ENCODE measurements around the gene LYRM4.
"Not testable (repeated sequence)": the region's sequence is repeated elsewhere in the genome, so short reads cannot be mapped to it uniquely, and the experiment has no call there.

Gene LYRM4

DNA sequence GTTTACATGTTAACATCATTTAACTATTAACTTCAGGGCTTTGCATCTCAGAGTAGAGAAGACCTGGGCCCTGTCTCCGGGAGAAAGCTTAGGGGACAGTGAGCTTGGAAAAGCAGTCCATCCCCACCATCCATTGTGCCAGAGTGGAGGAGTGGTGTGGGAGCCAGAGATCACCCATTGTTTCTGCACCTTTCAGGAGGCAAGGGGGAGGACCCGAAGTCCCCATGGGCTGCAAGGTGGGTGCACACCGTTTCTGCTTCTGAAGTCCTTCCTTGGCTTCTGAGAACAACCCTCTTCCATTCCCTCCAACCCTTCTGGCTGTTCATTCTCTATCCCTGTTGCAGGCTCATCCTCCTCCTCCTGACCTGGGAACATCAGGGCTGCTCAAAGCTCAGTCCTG is 179.6 kb downstream of the LYRM4 start:
- DNase-seq (ENCODE audit: low spot score): no peak

DNA sequence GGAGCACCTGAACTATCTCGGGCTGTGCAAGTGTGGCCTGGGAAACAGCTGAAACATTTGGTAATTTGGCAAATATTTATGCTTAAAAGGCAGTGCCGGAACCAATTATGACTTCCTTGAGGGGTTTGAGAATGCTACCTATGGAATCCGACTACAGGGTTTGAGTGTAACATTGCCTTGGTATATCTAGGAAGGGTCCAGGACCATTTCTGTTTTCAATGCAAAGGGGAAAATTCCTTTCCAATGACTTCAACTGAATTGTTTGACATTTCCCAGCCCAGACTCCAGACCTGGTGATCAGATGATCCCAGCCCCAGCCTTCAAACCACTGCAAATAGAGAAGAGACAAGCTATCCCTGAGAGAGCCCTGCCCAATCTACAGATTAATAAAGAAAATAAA is 180.2 kb downstream of the LYRM4 start:
- no peak for DNase-seq (ENCODE audit: low spot score)

DNA sequence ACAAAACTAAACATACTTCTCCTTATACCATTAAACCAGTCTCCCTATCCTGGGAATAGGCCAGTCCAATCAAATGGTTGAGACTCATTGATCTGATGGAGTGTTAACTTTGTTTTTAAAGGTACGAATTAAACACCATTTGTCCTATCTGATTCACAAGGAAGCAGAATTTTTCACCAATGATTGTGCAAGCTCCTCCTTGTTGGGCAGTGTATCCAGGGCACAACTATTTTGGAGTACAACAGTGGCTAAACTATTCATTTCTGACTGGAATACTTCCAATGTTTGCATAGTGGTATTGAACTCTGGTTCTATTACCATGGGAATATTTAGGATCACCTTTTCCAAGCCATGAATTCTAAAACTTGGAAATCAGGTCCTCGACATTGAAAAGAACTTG is 181.1 kb downstream of the LYRM4 start:
- no peak for DNase-seq (ENCODE audit: low spot score)

DNA sequence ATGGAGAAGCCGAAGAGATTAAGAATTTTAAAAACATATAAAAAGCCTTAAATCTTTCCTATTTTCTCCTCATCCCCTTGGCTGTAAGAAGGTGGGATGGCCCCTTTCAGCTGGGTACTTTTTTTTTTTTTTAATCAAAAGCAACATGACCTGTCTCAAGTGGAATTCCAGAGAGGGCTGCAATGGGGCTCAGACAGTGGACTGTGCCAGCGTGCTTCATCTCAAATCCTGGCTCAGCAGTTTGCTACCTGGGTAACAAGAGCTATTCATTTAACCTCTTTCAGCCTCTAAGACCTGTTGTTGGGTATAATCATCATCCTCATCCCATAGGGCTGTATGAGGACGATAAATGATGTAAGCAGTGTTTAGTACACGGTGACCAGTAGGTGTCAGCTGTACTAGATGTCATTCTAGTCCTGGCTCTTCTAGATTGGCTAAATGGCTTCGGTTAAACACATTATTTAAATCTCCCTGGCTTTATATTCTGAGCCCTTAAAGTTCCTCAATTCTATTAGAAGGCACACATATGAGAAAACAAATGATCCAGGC is 182.6 kb downstream of the LYRM4 start:
- peak; percentile 33 for DNase-seq (ENCODE audit: low spot score)

DNA sequence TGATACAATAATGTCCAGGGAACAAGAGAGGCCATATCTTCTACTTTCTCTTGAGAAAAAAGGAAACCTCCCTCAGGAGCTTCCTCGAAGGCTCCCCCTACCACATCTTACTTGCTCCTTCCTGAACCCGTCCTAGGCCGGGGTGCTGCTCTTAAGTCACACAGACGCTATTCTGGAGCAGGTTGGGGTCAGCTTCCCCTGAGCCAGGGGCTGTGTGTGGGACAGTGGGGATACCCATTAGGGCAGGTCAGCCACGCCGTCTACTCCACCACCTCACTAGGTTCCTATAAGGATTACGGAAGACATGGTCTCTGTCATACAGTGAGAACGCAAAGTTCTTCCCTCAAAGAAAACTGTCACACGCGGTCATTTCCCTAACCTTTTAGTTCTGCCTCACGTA is 183.8 kb downstream of the LYRM4 start:
- no peak for DNase-seq (ENCODE audit: low spot score)

DNA sequence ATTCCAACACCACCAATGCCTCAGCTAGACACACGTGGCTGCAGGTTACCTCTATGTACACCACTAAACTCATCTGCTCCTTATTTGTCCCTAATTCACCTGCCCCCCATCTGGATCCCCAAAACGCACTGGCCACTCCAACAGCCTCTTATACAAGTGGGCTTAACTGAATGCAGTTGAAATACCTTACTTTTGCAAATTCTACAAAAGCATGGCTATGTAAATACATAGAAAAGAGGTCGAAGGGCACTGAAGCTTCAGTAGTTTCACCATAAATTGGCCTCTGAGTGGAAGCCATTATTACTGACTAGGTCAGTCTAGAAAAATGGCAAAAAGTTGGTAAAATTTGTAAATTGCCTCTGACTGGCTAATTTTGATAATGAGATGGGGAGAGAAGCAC is 186.8 kb downstream of the LYRM4 start:
- DNase-seq (ENCODE audit: low spot score): no peak

DNA sequence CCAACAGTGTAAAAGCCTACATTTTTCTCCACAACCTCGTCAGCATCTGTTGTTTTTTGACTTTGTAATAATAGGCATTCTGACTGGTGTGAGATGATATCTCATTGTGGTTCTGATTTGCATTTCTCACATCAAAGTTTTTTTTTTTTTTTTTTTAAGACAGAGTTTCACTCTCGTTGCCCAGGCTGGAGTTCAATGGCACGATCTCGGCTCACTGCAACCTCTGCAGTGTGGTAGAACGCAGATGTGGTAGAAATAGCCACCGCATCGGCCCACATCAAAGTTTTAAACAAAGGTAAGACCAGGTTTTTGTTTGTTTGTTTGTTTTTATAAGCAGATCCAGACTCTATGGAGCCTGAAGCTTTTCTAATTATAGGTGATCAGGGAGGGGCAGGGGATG is 188.3 kb downstream of the LYRM4 start:
- DNase-seq (ENCODE audit: low spot score): peak; percentile 64

DNA sequence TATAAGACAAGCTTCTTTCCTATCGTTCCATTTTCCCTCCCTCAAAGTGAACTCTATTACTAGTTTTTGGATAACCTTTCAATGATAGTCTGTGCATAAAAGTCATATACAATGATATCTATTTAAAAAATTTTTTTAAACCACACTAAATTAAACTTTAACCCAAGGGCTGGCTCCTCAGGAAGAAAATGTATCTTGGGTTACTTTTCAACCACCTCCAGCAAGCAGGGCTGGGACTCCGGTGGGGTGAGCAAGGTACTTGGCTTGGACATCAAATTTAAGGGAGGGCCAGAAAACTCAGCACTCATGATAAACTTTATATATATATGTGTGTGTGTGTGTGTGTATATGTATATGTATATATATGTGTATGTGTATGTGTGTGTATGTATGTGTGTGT is 189.5 kb downstream of the LYRM4 start:
- DNase-seq (ENCODE audit: low spot score): no peak

DNA sequence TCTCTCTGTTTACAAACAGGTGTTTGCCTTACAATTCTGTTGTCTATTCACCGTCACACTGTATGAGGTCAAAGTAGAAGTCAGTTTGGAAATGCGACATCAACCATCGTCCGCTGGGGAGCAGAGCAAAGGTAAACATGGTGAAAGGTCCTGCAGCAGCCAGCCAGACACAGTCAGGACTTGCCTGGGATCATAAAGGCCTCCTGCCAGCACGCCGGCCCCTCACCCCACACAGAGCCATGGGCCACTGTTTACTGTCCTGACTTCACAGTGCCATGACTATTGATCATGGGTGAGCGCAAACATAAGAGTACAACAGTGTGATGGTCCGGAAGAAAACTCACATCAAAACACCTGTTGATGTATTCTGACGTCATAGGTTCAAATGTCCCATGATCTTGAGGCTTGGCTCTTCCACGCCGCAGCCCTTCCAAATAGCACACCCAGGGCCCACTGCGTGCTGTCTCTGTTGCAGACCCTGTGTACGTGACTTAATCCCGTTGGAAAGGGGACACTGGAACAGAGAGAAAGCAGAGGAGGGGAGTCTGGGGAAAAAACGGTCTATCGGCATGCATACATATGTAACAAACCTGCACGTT is 192.5 kb downstream of the LYRM4 start:
- no peak for DNase-seq (ENCODE audit: low spot score)

DNA sequence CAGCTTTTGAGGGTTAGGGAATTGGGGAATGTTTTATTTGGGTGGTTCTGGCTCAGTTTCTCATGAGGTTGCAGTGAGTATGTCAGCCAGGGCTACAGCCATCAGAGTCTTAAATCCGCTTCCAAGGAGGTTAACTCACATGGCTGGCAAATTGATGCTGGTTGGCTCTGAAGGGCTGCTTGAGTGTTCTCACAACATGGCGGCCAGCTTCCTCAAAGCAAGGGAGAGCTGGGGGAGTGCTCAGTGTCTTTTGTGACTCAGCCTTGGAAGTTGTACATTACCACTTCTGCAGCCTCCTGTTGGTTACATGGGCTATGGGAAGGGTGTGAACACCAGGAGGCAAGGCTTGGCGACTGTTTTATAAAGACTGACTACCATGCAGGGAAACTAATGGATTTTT is 193.4 kb downstream of the LYRM4 start:
- no peak for DNase-seq (ENCODE audit: low spot score)

DNA sequence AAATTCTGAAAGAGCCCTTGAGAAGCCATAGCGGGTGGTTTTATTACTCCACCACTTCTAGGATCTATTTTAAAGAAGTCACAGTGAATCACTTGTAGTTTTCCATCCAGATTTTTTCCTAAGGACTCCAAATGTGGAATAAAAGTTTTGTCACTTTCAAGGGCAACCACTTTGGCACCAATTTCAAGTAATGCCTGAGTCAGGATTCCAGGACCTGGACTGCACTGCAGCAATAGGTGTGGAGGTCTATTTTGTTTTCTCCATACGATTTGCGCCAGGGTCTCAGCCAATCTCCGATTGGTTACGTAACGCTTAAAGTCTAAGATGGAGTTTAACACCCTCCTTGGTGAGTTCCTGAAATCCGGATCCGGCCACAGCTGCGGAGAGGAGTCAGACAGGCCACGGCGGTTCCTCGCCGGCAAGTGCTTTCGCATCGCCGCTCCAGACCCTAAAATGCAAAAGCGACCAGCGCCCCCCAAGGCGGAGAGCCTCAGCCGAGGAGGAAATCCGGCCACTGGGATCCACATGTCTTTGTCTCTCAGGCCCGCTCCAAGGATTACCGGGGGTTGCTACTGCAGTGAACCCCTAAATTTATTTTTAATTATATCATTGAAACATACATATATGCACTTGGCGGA is 194.2 kb downstream of the LYRM4 start:
- no peak for DNase-seq (ENCODE audit: low spot score)

DNA sequence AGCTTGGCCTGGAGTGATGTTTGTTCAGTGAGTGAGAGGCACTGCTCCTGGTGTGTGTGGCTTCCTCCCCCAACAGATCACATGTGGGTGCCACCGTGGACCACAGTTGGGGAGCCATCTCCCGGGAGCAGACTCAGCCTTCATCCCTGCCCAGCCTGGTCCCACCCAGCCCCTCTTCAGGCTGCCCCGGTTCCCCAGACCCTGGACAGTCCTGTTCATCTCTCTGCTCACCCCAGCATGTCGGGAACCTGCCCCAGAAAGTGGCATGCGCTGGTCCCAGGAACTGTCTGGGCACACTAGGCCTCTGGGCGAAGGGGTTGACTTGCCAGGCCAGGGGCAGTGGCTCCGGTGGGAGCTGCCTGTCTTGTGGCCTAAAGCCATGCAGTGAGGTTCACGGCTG is 197.1 kb downstream of the LYRM4 start:
- no peak for DNase-seq (ENCODE audit: low spot score)

DNA sequence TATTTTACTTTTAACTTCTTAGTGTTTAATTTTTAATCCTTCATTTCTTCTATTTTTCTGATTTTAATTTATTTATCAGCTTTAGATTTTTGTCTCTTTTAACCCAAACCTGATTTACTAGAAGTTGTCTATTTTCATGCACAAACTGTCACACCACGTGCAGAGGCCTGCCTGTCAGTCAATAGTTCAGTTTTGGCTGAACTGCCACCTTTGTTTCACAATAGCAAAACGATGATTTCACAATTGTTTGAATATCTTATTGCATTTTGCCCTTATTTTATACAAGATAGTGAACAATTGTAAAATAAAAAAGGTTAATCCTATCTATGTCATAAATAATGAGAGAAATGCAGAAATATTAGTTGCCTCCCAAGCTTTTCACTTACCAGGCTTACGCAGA is 199.6 kb downstream of the LYRM4 start:
- no peak for DNase-seq (ENCODE audit: low spot score)

DNA sequence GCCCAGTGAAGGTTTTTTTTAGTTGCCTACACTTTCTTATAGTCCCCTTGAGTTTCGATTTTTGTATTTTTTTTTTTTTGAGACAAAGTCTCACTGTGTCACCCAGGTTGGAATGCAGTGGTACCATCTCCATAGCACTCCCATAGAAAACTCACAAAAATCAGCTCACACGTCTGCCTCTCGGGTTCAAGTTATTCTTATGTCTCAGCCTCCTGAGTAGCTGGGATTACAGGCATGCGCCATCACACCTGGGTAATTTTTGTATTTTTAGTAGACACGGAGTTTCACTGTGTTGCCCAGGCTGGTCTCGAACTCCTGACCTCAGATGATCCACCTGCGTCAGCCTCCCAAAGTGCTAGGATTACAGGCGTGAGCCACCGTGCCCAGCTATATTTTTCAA is 200.3 kb downstream of the LYRM4 start:
- not testable (repeated sequence) for DNase-seq (ENCODE audit: low spot score)

DNA sequence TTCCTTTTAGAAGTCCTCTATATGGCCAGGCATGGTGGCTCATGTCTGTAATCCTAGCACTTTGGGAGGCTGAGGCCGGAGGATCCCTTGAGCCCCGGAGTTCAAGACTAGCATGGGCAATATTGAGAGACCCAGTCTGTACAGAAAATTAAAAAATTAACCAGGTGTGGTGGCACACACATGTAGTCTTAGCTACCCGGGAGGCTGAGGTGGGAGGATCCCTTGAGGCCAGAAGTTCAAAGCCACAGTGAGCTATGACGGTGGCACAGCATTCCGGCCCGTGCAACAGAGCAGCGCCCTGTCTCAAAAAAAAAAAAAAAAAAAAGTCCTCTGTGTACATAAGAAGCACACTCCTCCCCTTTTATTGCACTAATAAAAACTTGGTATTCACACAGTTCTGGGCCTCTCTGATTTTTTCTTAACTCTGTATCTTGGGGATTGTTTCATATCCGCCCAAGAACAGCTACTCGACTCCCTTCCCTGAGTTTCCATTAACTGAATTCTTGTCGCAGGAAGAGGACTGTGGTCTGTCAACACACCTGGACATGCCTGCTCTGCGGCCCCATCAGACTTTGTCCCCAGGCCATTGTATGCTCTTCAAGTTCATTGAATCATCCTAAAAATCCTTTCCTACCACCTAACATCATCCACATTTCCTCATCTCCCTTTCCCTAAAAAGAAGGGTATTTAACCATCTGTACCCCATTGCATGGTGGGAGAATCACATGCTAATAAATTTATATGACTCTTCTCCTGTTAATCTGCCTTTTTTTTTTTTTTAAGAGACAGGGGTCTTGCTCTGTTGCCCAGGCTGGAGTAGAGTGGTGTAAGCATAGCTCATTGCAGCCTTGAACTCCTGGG is 201.5 kb downstream of the LYRM4 start:
- DNase-seq (ENCODE audit: low spot score): no peak

All from SW480 (cell line).